ENCODE measurements around the gene AIRE.
"Not testable (repeated sequence)": the region's sequence is repeated elsewhere in the genome, so short reads cannot be mapped to it uniquely, and the experiment has no call there.

Gene AIRE

GRCh38 chr21:44285138-44285992, at the start of gene AIRE:
Gene AIRE (plus strand): TSS chr21:44285876. CDS start chr21:44286007, 131 bp downstream.
- DNase-seq: no peak

GRCh38 chr21:44240353-44240752, 45.3 kb upstream of the AIRE start:
- not testable (repeated sequence) for DNase-seq

GRCh38 chr21:44240842-44241241, 44.8 kb upstream of the AIRE start, which contains the start of gene ICOSLG:
Gene ICOSLG (minus strand): TSS chr21:44240943. CDS start chr21:44240817, 126 bp downstream.
- not testable (repeated sequence) for DNase-seq

GRCh38 chr21:44241281-44241680, 44.4 kb upstream of the AIRE start:
- not testable (repeated sequence) for DNase-seq

GRCh38 chr21:44243980-44244379, 41.7 kb upstream of the AIRE start:
- not testable (repeated sequence) for DNase-seq

- not testable (repeated sequence) for DNase-seq
Measured at GRCh38 chr21:44247904-44248303, 37.8 kb upstream of the AIRE start.

GRCh38 chr21:44249204-44250037, 36.3 kb upstream of the AIRE start:
- DNase-seq: not testable (repeated sequence)

- no peak for DNase-seq
Measured at GRCh38 chr21:44253832-44254710, 31.6 kb upstream of the AIRE start.

- DNase-seq: no peak
Measured at GRCh38 chr21:44255511-44255981, 30.1 kb upstream of the AIRE start.

GRCh38 chr21:44258056-44258725, 27.5 kb upstream of the AIRE start:
- DNase-seq: no peak

- no peak for DNase-seq
Measured at GRCh38 chr21:44259082-44259705, 26.5 kb upstream of the AIRE start.

- no peak for DNase-seq
Measured at GRCh38 chr21:44260066-44260465, 25.6 kb upstream of the AIRE start.

- DNase-seq: no peak
Measured at GRCh38 chr21:44260791-44261631, 24.7 kb upstream of the AIRE start.

- no peak for DNase-seq
Measured at GRCh38 chr21:44261675-44262295, 23.9 kb upstream of the AIRE start, which contains the start of gene DNMT3L. Gene DNMT3L (minus strand): TSS chr21:44261897. CDS start chr21:44261259, 638 bp downstream.

- DNase-seq: no peak
Measured at GRCh38 chr21:44262338-44263056, 23.2 kb upstream of the AIRE start.

- no peak for DNase-seq
Measured at GRCh38 chr21:44263221-44263760, 22.4 kb upstream of the AIRE start.

- DNase-seq: no peak
Measured at GRCh38 chr21:44263768-44264167, 21.9 kb upstream of the AIRE start.

GRCh38 chr21:44265734-44266270, 19.9 kb upstream of the AIRE start:
- DNase-seq: no peak
